Measurements from ENCODE around the gene GPX4. TPM values are rescaled to one million over a fixed set of nuclear protein-coding genes. Genes with fewer than 3 reads are reported as not detected.

Gene GPX4
- total and polyA plus RNA-seq, 2 of the 13 experiments (the other 11 are each of a cell fraction or from before 2014, with no cell fraction given): 535 to 613 TPM

GRCh38 chr19:1113030-1113985 is 9.5 kb downstream of the GPX4 start (continued):
- TF ChIP-seq ZNF704 (CRISPR knock-in tag; IDR thresholded peaks at IDR 0.05; ENCODE audit: borderline replicate concordance) (peak; percentile 59; the same call in 1 of the 2 replicates), ZNF543 (CRISPR knock-in tag; IDR thresholded peaks at IDR 0.05) (peak; percentile 58; the same call in 1 of the 2 replicates), KMT2B (CRISPR knock-in tag; IDR thresholded peaks at IDR 0.05) (no peak), SOX13 (IDR thresholded peaks at IDR 0.05) (no peak), SOX13 (CRISPR knock-in tag; conservative IDR thresholded peaks at IDR 0.05 in 1 of 2, IDR thresholded peaks at IDR 0.05 in 1 of 2) (peak in 1 of 2 experiments; percentile 89; a peak in 1 of 4 replicates), ZNF567 (CRISPR knock-in tag; IDR thresholded peaks at IDR 0.05; ENCODE audit: borderline replicate concordance) (peak; percentile 83), ZNF850 (CRISPR knock-in tag; conservative IDR thresholded peaks at IDR 0.05) (0 out of 2 replicates have a peak, but pooled peaks have one; percentile 17), SMAD9 (CRISPR knock-in tag; IDR thresholded peaks at IDR 0.05) (no peak), CERS6 (CRISPR knock-in tag; IDR thresholded peaks at IDR 0.05) (no peak), ZNF10 (CRISPR knock-in tag; IDR thresholded peaks at IDR 0.05; ENCODE audit: borderline replicate concordance, low read depth) (no peak), ZNF674 (CRISPR knock-in tag; IDR thresholded peaks at IDR 0.05; ENCODE audit: low read depth) (no peak), ZNF414 (CRISPR knock-in tag; IDR thresholded peaks at IDR 0.05) (peak; percentile 70), ZNF816 (CRISPR knock-in tag; IDR thresholded peaks at IDR 0.05; ENCODE audit: borderline replicate concordance) (no peak), EZH2 (conservative IDR thresholded peaks at IDR 0.05; ENCODE audit: low read depth, low read length) (no peak), FOXK1 (CRISPR knock-in tag; IDR thresholded peaks at IDR 0.05; ENCODE audit: borderline replicate concordance, low read depth) (peak; percentile 69; the same call in 1 of the 2 replicates), MIER2 (CRISPR knock-in tag; IDR thresholded peaks at IDR 0.05) (peak; percentile 36; the same call in 1 of the 2 replicates), KLF16 (CRISPR knock-in tag; IDR thresholded peaks at IDR 0.05) (peak in 1 of 2 experiments; percentile 92; a peak in 2 of 4 replicates), ETV6 (CRISPR knock-in tag; conservative IDR thresholded peaks at IDR 0.05) (no peak; the same call in 1 of the 2 replicates), ZMAT3 (CRISPR knock-in tag; conservative IDR thresholded peaks at IDR 0.05) (no peak; the same call in 1 of the 2 replicates), CBX1 (IDR thresholded peaks at IDR 0.05; ENCODE audit: low read depth) (peak; percentile 27), ZNF549 (CRISPR knock-in tag; IDR thresholded peaks at IDR 0.05) (no peak), TERF1 (CRISPR knock-in tag; IDR thresholded peaks at IDR 0.05) (no peak; the same call in 1 of the 2 replicates)
- TF ChIP-seq, protein P1, sequence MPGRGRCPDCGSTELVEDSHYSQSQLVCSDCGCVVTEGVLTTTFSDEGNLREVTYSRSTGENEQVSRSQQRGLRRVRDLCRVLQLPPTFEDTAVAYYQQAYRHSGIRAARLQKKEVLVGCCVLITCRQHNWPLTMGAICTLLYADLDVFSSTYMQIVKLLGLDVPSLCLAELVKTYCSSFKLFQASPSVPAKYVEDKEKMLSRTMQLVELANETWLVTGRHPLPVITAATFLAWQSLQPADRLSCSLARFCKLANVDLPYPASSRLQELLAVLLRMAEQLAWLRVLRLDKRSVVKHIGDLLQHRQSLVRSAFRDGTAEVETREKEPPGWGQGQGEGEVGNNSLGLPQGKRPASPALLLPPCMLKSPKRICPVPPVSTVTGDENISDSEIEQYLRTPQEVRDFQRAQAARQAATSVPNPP (CRISPR knock-in tag; IDR thresholded peaks at IDR 0.05): no peak
